Activated CD4-positive, alpha-beta T cell treated with anti-CD3 and anti-CD28 coated beads, Interleukin-10, Interleukin-2, amounts not matched to agents 100 ng/mL and 50 ng/mL, durations not matched to agents 16 hours and 8 hours (primary cell): ENCODE data around the gene AP3S1.
A peak's percentile ranks its signal among the peaks of the same experiment; 100 is the strongest.

ENCODE experiments used
- DNase-seq: peaks from one replicate; pipeline ENCODE4 v3.0.0-alpha.2; 2020

Gene AP3S1

DNA sequence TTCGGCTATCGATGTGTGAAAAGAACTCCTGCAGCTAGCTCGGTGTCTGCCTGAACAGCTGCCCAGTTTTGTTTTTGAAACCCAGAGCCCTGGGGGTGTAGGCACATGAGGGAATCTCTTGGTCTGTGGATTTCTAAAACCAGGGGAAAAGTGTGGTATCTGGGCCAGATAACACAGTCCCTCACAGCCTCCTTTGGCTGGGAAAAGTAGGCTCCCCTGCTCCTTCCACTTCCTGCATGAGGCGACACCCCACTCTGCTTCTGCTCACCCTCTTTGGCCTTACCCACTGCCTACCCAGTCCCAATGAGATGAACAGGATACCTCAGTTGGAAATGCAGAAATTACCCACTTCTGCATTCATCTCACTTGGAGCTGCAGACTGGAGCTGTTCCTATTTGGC lies 15.8 kb upstream of the AP3S1 start:
- DNase-seq = no peak

DNA sequence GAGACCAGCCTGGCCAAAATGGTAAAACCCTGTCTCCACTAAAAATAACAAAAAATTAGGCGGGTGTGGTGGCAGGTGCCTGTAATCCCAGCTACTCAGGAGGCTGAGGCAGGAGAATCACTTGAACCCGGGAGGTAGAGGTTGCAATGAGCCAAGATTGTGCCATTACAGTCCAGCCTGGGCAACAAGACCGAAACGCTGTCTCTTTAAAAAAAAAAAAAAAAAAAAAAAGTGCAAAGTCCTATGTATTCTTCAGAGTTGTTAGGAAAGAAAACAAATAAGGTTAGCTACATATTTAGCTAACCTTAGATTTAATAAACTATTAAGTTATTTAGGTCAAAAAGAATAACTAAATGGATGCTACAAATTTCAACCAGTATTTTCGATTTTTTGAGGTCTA lies 11.8 kb upstream of the AP3S1 start:
- no peak for DNase-seq

DNA sequence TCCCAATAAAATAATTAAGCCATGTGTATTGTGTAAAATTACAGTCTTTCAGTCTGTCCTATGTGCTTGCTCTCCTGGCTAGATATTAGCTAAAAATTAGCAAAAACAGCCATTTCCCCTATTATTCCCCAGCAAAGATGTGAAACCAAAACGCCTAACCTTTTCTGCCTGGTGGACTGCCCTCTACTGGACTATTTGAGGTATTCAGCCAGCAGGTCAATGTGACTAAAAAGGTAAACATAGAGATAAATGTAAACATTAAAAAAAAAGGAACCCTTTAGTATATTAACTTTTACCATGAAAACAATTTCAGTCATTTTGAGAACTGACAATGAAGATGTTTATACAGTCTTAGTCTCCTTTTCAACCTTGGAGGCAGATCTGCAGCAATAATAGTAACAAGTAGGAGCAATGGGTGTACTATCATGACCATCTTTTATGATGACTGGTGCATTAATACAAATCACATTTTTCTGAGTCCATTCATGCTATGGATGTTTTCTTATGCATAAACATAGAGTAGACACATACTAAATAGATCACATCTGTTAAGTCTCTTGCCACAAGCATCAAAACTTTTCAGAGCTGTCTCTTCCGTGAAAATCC lies 10.5 kb upstream of the AP3S1 start:
- peak; percentile 49 for DNase-seq

DNA sequence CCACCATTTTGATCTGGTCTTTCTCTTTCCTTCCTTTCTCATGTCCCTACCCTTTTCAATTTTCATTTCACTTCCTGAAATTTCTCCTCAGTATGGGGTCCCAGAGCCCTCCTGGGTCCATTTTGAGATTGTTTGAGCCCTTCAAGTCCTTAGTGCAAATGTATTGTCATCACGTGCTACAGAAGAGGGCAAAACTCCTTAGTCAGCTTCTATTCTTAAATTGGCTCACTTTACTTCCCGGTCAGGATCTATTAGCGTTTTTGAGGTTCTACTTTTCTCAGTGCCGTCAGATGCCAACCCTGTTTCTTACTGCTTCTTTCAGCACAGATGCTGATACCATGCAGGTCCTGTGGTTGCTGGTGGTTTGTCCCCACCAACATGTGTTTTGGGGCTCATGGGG lies 6.3 kb upstream of the AP3S1 start:
- no peak for DNase-seq

DNA sequence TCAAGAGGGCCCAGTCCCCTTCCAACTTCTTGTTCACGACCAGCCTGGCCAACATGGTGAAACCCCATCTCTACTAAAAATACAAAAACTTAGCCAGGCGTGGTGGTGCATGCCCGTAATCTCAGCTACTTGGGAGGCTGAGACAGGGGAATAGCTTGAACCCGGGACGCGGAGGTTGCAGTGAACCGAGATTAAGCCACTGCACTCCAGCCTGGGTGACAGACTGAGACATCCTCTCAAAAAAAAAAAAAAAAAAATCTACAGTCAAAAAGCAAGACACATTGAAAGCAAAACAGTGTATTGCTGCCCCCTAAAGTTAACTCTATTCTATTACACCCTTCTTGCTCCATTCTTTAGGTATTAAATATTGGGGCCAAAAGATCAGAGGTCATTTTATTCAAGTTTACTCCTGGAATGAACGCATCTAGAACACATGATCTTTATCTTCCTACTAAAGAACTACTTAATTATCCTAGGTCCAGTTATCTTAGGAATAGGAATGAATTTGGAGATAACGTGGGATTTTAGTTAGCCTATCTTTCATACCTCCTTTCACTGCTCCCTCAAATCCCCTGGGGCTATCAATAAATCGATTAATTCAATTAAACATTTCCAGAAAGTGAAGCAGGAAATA lies 2.7 kb upstream of the AP3S1 start:
- DNase-seq = peak; percentile 78

DNA sequence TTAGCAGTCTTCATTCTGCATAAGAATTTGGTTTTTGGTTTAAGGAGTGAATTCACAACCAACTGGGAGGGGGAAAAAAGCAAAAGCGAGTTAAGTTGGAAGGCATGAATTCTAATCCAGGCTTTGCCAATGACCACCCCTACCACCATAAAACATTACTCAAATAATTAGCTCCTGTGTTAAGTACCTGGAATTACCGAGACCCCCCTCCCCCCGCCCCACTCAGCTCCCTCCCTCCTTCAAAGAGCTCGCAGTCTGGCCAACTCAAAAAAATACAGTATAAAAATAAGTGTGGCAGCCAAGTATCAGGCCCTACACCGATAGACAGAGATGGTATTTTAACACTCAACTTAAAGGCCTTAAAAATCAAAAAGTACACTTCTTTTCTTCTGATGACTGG lies 862 bp upstream of the AP3S1 start:
- no peak for DNase-seq

DNA sequence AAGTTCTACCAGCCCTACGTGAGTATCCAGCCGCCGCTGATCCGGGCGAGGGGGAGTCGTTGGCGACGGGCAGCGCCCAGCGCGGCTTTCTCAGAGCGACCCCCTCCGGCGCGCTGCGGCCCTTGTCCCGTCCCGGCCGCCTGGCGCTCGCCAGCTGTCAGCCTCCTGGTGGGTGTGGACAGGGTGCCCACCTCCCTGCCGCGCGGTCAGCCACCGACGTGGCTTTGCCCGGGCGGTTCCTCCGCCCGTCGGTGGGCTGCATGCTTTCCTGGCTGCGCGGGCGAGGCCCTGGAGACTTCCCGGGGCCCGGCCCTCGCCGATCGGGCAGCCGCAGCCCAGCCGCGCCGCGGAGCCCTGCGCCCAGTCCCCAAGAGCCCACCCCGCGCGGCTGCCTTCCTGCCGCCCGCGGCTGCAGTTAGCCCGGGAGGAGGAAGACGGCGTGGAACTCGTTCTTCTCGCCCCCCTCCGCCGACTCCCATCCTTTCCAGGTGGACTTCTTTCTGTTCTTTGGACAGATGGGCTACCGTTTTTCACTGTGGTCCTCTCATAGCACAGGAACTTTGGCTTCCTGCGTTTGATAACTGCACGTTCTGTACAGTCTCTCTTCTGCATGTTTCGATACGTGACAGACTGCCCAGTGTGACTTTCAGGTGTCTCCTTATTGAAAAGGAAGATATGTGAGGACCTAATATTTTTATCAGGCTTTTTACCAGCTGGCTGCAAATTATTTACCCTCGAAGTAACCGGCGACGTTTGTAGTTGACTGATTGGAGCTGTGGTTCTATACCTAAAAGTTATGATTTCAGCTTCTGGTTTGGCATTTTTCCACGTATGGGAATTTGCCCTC lies 577 bp downstream of the AP3S1 start:
- DNase-seq = peak; percentile 32

DNA sequence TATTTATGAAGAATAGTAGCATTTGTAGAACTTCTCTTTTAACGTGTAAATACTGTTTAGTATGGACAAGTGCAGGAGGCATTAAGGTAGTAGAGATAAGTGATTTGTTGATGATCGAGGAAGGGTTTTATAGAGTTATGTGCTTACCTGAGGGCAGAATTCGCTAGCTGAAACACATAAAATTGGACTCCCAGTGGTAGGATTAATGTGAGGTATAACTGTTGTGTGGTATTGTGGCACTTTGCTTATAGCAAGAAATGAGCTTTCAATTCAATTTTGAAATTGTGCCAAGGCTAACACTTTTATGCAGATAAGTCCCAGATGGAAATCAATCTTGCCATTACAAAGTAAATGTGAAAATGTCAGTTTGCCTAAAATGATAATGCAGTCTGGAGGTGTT lies 1.2 kb downstream of the AP3S1 start:
- peak; percentile 14 for DNase-seq

DNA sequence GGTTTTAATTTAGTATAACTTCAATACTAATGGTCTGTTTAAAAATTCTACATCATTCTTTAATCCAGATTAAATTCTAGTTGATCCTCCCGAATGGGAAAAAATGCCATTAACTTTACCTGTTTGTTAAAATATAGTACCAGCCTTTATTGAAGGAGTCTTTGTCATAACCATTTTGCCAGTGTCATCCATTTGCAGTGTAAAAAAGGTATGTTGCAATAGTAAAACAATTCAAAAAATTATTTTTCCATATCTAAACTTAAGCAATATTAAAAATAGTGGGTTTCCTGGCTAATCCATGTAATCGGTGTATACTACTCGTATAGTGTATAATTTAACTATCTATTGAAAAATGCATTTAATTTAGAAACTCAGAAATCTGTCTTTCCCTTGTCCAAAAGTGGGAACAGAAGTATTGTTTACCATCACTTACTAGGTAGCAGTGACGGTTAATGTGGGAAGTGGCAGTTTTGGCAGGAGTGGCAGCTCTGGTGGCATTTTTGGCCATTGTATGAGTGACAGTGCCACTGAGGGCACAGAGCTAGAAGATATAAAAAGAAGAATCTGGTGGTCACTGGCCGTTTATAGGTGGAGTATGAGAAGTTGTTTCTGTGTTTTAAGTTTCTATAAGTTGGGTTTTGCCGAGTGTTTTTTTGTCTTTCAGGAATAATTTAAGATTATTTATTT lies 1.9 kb downstream of the AP3S1 start:
- no peak for DNase-seq

DNA sequence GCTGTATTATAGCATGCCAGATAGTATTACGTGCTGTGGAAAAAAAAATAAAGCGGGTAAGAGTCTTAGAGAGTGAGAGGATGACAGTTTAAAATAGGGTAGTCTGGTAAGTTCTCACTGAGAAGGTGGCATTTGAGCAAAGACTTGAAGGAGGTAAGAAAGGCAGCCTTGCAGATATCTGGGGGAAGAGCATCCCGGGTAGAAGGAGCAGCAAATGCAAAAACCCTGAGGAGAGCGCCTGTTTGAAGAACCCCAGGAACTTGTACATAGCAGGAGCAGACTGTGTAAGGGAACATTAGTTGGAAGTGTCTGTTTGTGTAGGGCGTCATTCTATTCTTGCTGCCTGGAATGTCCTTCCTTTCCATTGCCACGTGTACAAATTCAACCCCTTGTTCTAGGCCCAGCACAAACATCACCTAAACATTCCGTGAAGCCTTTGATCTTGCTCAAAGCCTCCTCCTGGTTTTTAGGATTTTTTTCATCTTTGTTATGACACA lies 2.6 kb downstream of the AP3S1 start:
- no peak for DNase-seq

DNA sequence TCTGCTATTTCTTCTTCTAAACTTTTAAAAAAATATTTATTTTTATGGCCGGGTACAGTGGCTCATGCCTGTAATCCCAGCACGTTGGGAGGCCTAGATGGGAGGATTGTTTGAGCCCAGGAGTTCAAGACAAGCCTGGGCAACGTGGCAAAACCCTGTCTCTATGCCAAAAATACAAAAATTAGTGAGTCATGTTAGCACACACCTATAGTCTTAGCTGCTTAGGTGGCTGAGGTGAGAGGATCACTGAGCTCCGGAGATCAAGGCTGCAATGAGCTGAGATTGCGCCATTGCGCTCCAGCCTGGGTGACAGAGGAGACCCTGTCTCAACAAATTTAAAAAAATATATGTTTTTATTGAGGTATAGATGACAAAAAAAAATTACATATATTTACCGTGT lies 5.6 kb downstream of the AP3S1 start:
- DNase-seq = no peak

DNA sequence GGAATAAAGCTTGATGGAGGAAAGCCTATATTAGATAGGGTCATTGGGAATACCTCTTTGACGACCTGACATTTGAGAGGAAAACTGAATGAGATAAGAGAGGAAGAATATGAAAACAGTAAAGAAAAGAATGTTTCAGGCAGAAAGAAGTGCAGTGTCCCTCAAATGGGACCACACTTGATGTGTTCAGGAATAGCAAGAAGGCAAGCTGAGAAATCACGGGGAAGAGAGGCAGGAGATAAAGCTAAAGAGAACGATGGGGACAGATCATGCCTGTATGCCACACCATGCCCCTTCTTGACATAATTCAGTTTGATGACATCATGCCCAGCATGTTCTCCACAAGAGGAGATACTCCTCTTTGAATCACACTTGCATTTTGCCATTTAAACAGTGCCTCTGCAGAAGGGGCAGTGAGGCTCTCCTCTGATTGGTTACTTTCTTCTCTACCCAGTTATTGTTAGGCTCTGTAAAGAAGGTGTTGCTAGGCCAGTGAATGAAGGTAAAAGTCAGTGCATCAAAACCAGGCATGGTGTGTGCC lies 7.6 kb downstream of the AP3S1 start:
- no peak for DNase-seq

DNA sequence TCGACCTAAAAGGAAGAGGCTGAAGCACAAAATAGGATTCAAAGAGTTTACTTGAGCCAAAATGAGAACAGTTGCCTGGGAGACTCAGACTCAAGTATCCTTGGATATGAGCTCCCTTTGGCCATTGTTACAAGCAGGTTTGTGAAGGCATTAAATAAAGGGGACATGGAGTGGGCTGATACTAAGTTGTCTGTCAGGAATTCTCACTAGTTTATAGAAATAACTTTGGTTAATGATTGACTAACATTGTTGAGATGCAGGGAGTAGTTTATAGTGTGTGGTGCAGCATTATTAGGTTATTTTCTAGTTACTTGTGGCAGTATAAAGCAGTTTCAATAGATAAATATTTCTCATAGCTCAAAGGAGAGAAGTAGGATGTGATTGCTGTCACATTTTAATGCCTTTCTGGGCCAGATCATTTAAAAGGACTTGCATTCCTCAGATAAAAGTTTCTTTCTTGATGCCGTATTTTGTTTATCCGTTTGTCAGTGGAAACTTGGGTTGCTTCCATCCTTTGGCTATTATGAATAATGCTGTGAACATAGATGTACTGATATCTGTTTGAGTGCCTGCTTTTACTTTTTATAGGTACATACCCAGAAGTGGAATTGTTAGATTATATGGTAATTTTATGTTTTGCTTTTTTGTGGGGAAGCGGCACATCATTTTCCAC lies 9.1 kb downstream of the AP3S1 start:
- DNase-seq = no peak

DNA sequence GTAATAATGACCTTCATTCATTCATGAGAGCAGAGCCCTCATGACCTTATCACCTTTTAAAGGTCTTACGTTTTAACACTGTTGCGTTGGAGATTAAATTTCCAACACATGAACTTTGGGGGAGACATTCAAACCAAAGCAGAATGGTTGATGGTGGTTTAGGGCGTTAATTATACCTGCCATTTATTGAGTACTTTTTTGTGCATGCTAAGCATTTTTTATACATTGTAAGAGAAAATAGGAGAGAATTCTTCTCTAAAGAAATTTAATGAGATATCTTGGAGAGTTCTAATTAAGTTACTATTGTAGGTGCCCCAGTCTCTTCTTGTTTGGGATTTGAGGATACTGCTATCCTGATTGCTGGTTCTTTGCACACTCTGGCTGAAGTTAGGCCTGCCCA lies 12.4 kb downstream of the AP3S1 start:
- no peak for DNase-seq

DNA sequence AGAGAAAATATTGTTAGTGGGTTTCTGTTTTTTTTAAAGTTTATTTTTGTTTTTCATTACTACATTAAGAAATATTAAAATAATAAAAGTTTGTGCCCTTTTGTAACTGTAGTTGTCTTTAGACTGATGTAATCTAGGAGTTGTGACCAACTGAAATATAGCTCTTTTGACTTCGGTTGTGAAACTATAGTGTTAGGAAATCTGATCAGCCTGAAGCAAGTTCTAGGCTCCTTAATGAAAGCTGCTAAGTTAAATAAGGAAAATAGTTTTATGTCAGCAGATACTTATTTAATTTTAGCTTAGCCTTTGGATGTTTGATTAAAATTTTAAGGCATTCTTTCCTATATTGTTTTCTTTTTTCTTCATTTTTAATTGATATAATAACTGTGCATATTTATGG lies 14.2 kb downstream of the AP3S1 start:
- no peak for DNase-seq

DNA sequence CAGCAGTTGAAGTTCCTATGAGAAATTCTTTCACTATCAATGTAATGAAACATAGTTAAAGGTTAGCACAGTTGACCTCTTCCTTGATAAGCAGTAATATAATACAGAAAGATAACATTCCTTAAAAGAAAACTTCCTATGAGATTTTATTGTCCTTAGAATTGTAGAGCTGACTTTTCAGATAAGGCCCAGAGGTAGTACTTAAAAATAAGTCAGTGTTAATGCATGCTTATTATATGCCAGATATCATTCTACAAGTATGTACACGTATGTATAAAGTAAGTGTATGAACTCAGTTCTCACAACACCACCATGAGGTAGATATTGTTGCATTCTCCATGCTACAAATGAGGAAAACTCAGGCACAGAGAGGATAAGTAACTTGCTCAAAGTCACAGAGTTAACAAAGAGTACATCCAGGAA lies 15.3 kb downstream of the AP3S1 start:
- DNase-seq = no peak

DNA sequence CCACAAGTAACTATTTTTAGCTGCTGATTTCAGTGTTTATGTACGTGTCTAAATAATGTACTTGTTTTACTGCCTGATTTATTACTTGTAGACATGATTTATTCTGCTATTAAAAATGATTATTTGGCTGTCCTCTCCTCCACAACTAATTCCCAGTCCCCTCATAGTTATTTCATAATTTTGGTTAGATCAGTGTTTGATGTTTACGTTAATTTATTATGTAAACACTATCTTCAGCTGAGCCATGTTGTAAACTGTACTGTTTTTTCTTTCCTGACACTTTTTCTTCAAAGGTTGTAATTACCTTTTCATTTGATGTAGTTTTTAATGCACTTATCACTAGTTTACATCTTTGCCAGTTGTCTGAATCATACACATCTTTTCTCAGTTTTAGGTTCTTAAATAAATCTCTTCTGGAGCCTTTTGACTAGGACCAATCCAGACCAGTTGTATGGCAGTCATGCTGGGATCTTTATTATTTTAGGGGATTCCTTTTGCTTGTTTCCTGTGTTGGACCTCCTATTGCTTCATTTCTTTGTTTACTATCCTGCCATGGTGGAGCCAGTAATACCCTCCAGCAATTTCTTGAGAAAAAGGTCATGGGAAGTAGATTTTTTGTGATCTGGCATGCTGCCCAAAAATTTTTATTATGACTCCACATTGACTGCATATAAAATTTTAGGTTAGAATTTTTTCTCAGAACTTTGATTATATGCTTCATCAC lies 16.1 kb downstream of the AP3S1 start:
- no peak for DNase-seq

DNA sequence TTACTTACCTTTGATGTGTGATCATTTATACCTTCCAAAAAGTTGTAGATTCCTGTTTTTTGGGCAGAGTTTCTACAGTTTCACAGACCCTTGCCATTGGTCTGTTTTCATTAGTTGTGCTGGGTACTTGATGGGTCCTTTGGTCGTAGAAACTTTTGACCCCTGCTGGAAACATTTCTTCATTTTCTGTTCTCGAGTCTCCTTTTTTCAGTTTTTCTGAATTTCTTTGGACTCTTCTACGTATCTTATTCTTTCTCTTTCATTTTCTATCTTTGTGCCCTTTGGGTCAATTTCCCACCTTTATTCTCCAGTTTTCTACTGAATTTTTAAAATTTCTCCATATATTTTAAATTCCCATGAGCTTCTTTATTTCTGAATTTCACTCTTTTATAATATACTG lies 16.7 kb downstream of the AP3S1 start:
- DNase-seq = no peak

DNA sequence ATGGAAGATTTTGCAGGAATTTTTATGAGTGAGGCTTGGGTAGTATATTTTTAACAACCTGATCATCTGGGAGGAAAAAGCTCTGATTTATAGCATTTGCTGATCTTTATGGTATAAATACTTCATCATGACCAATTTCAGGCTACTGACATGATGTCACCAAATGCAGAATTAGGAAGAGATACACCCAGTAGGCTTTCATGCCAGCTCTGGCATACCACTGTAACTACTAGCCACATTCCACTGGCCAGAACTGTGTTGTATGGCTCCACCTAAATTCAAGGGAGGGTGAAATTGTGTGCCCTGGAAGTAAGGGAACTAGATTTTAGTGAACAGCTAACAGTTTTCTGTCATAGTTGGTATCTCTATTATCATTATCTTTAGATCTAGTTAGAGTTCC lies 17.6 kb downstream of the AP3S1 start:
- no peak for DNase-seq

DNA sequence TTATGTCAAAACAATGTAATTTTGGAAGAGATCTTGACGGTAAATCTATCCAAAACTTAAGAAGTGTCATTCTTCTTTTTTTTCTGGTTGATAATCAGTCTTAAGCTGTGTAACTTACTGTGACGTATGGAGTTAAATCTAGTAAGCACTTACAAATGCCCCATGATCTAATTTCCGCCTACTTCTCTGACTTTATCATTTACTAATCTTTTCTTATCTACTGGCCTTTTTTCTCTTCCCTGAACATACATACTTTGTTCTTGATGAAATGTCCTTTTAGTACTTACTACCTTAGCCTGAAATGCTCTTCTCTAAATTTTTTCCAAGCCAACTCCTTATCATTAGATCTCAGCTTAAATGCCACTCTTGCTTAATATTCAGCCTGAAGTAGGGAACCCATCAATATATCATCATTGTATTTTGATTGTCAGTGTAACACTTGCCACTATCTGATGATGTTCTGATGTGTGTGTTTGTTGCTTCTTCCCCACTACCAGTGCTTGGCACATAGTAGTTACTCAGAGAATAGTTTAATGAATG lies 27.6 kb downstream of the AP3S1 start:
- DNase-seq = no peak

DNA sequence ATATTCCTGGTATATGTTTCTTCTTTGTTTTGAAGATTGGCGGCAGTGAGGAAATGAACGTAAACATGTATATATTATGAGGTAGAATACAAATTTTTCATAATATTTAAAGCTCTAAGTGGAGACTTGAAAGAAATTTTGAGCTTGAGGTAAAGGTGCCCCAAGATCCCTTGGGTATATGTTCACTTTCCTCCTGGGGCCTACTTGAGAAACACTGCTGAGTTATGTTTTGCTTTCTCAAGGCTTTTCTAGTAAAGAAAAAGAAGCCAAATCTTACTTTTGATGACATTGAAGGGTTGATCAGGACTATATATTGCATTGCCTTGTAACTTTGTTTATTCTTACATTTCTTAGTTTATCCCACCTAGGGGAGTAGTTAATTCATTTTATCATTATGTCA lies 30.7 kb downstream of the AP3S1 start:
- DNase-seq = no peak

DNA sequence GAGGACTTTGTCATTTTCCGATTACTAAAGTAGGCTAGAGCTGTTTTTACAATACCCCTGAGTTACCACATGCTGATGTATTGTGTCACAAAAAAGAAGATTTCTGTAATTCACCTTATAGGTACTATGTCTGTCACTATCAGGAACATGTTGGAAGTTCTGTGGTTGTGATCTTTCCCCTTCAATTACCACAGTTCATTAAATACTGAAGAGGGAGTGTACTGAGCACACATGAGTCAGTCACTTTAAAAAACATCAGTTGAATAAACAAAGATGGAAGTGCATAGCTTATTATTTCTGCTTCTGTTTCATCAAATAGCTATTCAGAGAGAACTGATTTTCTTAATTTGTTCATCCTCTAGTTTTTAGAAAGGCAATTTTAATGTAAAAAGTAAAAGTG lies 31.7 kb downstream of the AP3S1 start:
- DNase-seq = no peak
